GM21526 (cell line): ENCODE data around the gene KRTAP29-1.

ENCODE experiments used
- ATAC-seq: cut with Tn5 transposase; IDR thresholded peaks from one replicate; pipeline ENCODE4 v1.9.1; 2021; ENCODE audit warnings: moderate library complexity; ENCODE audit not compliant: unreplicated experiment, low FRiP score

Gene KRTAP29-1

GRCh38 chr17:41254861-41255260 lies 47.8 kb downstream of the KRTAP29-1 start:
- ATAC-seq: no peak
